ENCODE results near the gene COL5A1.

COL5A1 gene

DNA sequence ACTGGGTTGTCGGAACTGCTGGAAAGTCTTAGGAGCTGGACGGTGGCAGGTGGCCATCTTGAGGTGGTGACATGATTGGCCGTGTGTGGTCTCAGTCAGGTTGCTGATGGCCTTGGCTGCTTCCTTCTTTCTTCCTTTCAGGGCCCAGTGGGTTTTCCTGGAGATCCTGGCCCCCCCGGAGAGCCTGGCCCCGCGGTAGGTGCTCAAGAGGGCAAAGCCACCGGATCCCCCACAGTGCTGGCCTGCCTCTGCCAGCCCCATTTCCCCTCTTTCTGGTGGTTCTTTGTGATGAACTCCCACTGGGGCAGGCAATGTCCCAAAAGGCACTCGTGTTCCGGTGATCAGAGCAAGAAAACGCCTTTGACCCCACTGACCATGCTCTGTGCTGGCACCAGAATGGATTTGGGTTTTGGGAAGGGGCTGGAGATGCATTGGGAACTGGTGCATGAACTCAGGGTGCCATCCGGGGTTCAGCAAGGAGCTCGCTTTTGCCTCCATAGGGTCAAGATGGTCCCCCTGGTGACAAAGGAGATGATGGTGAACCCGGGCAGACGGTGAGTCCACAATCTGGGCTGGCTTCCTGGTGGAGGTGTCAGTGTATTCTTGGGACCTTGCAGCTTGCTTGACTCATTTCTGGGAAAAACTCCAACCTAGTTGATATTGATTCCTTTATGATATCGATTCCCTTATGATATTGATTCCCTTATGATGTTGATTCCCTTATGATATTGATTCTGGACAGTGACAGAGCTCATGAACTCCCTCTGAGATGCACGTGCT, 174.0 kb downstream of the COL5A1 start:
- H3K9me3 ChIP-seq (ENCODE audit: control insufficient read depth, low read length) = no peaks in the 10 kb centered on the region
- peaks cover 30% of the 10 kb centered on the region for H3K4me1 ChIP-seq (ENCODE audit: control insufficient read depth, insufficient read depth, low read length)
- H3K4me3 ChIP-seq (ENCODE audit: low read length) = no peak overlapping the region
- no peaks in the 10 kb centered on the region for H3K27me3 ChIP-seq (replicated peaks; ENCODE audit: control insufficient read depth, insufficient read depth, low read length)
- no peak for DNase-seq (ENCODE audit: low read depth)
- no peak overlapping the region for H3K9ac ChIP-seq (ENCODE audit: low read length)
- peaks cover 92% of the 10 kb centered on the region for H3K36me3 ChIP-seq (ENCODE audit: control insufficient read depth, insufficient read depth, low read length, severe bottlenecking)

DNA sequence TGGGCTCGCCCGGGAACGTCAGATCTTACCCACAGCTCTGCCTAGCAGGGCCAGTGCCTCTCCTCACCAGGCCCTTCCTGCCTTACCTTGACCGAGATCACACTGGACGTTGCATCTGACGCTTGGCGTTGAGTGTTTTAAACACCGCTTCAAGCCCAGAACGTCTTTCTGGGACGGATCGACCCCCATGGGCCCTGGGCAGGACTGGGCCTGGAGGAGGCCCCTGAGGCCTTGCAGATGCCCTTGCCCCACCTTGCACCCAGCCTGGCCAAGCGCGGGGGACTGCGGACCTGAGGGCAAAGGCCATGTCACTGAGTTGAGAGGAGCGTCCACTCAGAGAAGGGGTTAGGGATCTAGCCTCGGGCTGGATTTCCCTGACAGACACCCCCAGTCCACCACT, 174.7 kb downstream of the COL5A1 start:
- Histone ChIP-seq H3K36me3 (ENCODE audit: control insufficient read depth, insufficient read depth, low read length, severe bottlenecking) (peaks cover 93% of the 10 kb centered on the region), H3K9ac (ENCODE audit: low read length) (no peak overlapping the region), H3K9me3 (ENCODE audit: control insufficient read depth, low read length) (no peaks in the 10 kb centered on the region), H3K4me1 (ENCODE audit: control insufficient read depth, insufficient read depth, low read length) (peaks cover 24% of the 10 kb centered on the region), H3K4me3 (ENCODE audit: low read length) (no peak overlapping the region), H3K27me3 (replicated peaks; ENCODE audit: control insufficient read depth, insufficient read depth, low read length) (no peaks in the 10 kb centered on the region)
- DNase-seq (ENCODE audit: low read depth) = no peak

DNA sequence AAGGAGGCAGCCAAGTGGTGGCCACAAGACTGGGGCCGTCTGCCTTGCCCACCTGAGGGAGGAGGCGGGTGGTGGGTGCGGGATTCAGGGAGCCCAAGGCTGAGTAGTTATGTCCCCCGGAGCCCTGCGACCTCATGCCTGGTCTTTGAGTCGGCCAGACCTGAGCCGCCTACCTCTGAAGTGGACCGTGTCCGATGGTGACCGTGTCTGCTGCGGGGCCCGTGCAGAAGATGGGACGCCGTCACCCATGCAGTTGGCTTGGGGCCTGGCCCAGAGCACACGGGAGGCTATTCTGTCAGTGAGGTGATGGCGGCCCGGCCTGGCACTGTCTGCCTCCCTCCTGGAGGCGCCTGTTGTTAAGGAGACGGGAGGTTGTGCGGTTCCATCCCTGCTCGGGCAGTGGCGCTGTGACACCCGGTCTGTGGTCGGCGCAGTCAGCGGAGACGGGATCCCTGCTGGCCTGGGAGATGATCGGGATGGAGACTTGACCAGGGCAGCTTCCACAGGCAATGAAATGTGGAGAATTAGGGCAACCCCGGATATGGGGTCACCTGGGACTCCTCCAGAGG, 176.5 kb downstream of the COL5A1 start:
- Histone ChIP-seq H3K9me3 (ENCODE audit: control insufficient read depth, low read length) (no peaks in the 10 kb centered on the region), H3K9ac (ENCODE audit: low read length) (no peak overlapping the region), H3K4me1 (ENCODE audit: control insufficient read depth, insufficient read depth, low read length) (peaks cover 7% of the 10 kb centered on the region), H3K4me3 (ENCODE audit: low read length) (no peak overlapping the region), H3K36me3 (ENCODE audit: control insufficient read depth, insufficient read depth, low read length, severe bottlenecking) (peaks cover 97% of the 10 kb centered on the region), H3K27me3 (replicated peaks; ENCODE audit: control insufficient read depth, insufficient read depth, low read length) (no peaks in the 10 kb centered on the region)
- DNase-seq (ENCODE audit: low read depth) = no peak

DNA sequence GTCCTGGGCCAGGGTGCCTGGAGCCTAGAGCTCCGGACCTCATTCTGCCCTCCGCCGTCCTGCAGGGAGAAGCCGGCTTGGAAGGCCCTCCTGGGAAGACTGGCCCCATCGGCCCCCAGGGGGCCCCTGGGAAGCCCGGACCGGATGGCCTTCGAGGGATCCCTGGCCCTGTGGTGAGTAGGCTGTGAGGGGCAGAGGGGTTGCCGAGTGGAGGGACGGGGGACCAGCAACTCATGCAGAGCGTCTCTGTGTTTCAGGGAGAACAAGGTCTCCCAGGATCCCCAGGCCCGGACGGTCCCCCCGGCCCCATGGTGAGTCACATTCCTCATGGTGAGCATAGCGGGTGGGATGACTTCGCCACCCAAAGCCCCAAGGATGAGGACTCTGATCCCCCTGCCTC, 177.0 kb downstream of the COL5A1 start:
- H3K9ac ChIP-seq (ENCODE audit: low read length) = no peak overlapping the region
- peaks cover 5% of the 10 kb centered on the region for H3K4me1 ChIP-seq (ENCODE audit: control insufficient read depth, insufficient read depth, low read length)
- H3K4me3 ChIP-seq (ENCODE audit: low read length) = no peak overlapping the region
- H3K27me3 ChIP-seq (replicated peaks; ENCODE audit: control insufficient read depth, insufficient read depth, low read length) = no peaks in the 10 kb centered on the region
- H3K9me3 ChIP-seq (ENCODE audit: control insufficient read depth, low read length) = no peaks in the 10 kb centered on the region
- H3K36me3 ChIP-seq (ENCODE audit: control insufficient read depth, insufficient read depth, low read length, severe bottlenecking) = peaks cover 97% of the 10 kb centered on the region
- DNase-seq (ENCODE audit: low read depth) = no peak

DNA sequence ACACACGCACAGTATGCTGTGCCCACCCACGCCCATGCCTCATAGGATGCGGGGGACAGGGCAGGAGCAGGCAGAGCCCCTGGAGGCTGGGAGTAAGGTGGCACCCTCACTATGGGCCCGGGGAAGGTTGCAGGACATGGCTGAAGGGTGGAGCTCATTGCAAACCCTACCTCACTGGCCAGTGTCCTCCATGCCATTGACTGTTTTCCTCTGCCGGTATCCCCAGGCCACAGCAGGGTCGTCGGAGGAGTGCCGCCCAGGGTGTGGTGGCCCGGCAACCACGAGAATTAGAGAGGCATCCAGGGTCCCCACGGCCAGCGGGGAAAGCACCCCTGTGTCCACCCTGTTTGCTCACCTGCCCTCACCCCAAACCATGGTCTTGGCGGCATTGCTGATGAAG, 179.3 kb downstream of the COL5A1 start:
- no peak overlapping the region for H3K9ac ChIP-seq (ENCODE audit: low read length)
- H3K4me1 ChIP-seq (ENCODE audit: control insufficient read depth, insufficient read depth, low read length) = no peaks in the 10 kb centered on the region
- DNase-seq (ENCODE audit: low read depth) = no peak
- peaks cover 98% of the 10 kb centered on the region for H3K36me3 ChIP-seq (ENCODE audit: control insufficient read depth, insufficient read depth, low read length, severe bottlenecking)
- no peaks in the 10 kb centered on the region for H3K9me3 ChIP-seq (ENCODE audit: control insufficient read depth, low read length)
- no peak overlapping the region for H3K4me3 ChIP-seq (ENCODE audit: low read length)
- no peaks in the 10 kb centered on the region for H3K27me3 ChIP-seq (replicated peaks; ENCODE audit: control insufficient read depth, insufficient read depth, low read length)

DNA sequence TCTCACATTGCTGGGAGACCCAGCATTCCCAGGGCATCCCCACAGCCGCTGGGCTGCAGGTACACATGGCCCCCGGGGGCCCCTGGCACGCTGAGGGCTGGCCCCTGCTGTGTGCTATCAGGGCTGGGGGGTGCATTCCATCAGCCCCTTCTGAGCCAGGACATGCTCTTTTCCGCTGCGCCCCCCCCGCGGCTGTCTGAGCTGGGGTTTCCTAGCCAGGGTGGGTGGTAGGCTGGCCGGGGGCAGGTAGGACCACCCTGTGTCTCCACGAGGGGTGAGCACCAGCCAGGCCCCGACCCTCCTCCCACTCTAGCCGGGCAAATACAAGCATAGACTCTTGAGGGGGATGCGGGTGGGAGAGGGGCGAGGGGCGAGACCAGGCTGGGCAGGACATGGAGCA, 180.9 kb downstream of the COL5A1 start:
- no peak for DNase-seq (ENCODE audit: low read depth)
- Histone ChIP-seq H3K27me3 (replicated peaks; ENCODE audit: control insufficient read depth, insufficient read depth, low read length) (no peaks in the 10 kb centered on the region), H3K9ac (ENCODE audit: low read length) (no peak overlapping the region), H3K36me3 (ENCODE audit: control insufficient read depth, insufficient read depth, low read length, severe bottlenecking) (peaks cover 98% of the 10 kb centered on the region), H3K4me1 (ENCODE audit: control insufficient read depth, insufficient read depth, low read length) (no peaks in the 10 kb centered on the region), H3K9me3 (ENCODE audit: control insufficient read depth, low read length) (no peaks in the 10 kb centered on the region), H3K4me3 (ENCODE audit: low read length) (no peak overlapping the region)

DNA sequence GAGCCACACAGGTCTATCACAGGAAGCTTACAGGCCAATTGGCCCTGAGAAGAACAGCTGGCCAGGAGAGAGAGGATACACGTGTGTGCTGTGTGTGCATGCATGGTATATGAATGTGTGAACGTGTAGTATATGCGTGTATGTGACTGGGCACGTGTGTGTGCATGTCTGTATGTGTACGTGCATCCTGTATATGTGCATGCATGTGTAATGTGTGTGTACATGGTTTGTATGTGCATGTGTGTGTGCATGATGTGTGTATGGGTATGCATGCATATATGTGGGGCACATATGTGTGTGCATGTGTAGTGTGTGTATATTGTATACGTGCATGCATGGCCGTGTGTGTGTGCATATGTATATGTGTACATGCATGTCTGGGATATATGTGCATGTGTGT, 182.0 kb downstream of the COL5A1 start:
- no peak for DNase-seq (ENCODE audit: low read depth)
- no peaks in the 10 kb centered on the region for H3K4me1 ChIP-seq (ENCODE audit: control insufficient read depth, insufficient read depth, low read length)
- no peaks in the 10 kb centered on the region for H3K27me3 ChIP-seq (replicated peaks; ENCODE audit: control insufficient read depth, insufficient read depth, low read length)
- H3K4me3 ChIP-seq (ENCODE audit: low read length) = no peak overlapping the region
- H3K36me3 ChIP-seq (ENCODE audit: control insufficient read depth, insufficient read depth, low read length, severe bottlenecking) = peaks cover 97% of the 10 kb centered on the region
- H3K9me3 ChIP-seq (ENCODE audit: control insufficient read depth, low read length) = no peaks in the 10 kb centered on the region
- no peak overlapping the region for H3K9ac ChIP-seq (ENCODE audit: low read length)

DNA sequence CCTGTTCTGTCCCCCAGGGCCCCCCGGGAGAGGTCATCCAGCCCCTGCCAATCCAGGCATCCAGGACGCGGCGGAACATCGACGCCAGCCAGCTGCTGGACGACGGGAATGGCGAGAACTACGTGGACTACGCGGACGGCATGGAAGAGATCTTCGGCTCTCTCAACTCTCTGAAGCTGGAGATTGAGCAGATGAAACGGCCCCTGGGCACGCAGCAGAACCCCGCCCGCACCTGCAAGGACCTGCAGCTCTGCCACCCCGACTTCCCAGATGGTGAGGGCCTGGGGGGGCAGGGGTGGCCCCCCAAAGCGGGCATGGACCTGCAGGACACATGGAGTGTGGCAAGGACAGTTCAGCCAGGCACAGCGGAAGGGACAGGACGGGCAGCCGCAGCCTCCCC, 183.0 kb downstream of the COL5A1 start:
- Histone ChIP-seq H3K4me3 (ENCODE audit: low read length) (no peak overlapping the region), H3K36me3 (ENCODE audit: control insufficient read depth, insufficient read depth, low read length, severe bottlenecking) (peaks cover 95% of the 10 kb centered on the region), H3K4me1 (ENCODE audit: control insufficient read depth, insufficient read depth, low read length) (no peaks in the 10 kb centered on the region), H3K27me3 (replicated peaks; ENCODE audit: control insufficient read depth, insufficient read depth, low read length) (no peaks in the 10 kb centered on the region), H3K9me3 (ENCODE audit: control insufficient read depth, low read length) (no peaks in the 10 kb centered on the region), H3K9ac (ENCODE audit: low read length) (no peak overlapping the region)
- no peak for DNase-seq (ENCODE audit: low read depth)

DNA sequence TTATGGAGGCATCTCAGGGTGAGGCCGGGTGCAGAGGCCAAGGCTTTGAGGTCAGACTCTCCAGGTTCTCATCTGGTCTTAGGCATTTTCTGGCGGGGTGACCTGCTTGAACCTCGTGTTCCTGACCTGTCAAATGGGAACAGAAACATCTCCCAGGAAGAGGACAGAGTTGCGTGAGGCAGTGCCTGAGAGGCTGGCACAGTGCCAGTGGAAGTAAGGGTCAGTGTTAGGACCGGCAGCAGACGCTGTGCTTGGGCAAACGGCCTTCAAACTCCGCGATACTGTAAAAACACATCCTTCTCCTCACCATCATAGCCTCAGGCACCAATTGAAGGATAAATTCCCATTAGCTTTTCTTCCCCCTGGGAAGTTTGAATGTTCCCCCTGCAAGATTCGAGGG, 183.4 kb downstream of the COL5A1 start:
- DNase-seq (ENCODE audit: low read depth) = no peak

DNA sequence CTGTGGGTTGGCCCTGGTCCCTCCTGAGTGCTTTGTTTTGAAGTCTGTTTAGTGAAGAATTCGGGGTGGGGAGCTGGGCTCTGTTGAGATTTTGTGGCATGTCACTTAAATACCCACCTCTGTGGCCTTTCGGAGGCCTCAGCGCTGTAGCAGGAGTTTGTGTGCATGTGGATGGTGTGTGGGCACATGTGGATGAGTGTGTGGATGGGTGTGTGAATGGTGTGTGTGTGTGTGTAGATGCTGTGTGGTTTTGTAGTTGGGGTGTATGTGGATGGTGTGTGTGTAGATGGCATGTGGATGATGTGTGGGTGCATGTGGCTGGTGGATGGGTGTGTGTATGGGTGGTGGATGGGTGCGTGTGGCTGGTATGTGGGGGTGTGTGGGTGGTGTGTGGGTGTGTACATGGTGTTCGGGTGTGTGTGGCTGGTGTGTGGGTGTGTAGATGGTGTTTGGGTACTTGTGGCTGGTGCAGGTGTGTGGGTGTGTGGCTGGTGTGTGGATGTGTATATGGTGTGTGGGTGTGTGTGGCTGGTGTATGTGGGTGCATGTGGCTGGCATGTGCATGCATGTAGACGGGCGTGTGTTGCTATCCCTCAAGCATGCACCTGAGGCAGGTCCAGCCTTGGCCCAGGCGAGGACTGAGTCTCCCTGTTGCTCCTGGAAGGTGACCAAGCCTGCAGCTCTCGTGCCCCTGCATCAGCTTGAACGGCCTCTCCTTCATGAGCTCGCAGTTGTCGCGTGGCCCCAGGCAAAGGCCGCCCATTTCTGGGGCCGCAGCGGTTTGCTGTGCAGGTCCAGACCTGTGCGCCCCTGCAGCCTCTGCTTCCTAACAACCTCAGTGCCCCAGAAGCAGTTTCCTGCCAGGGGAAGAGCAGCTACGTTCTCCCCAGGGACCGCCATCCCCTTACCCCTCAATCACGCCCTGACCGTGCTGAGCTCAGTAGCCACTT, 185.0 kb downstream of the COL5A1 start:
- H3K9me3 ChIP-seq (ENCODE audit: control insufficient read depth, low read length) = no peaks in the 10 kb centered on the region
- no peak for DNase-seq (ENCODE audit: low read depth)
- peaks cover 95% of the 10 kb centered on the region for H3K36me3 ChIP-seq (ENCODE audit: control insufficient read depth, insufficient read depth, low read length, severe bottlenecking)

More for the DNA sequence above, 183.4 kb downstream of the COL5A1 start:
- no peaks in the 10 kb centered on the region for H3K9me3 ChIP-seq (ENCODE audit: control insufficient read depth, low read length)
- H3K9ac ChIP-seq (ENCODE audit: low read length) = no peak overlapping the region
- H3K36me3 ChIP-seq (ENCODE audit: control insufficient read depth, insufficient read depth, low read length, severe bottlenecking) = peaks cover 95% of the 10 kb centered on the region
- H3K27me3 ChIP-seq (replicated peaks; ENCODE audit: control insufficient read depth, insufficient read depth, low read length) = no peaks in the 10 kb centered on the region
- H3K4me1 ChIP-seq (ENCODE audit: control insufficient read depth, insufficient read depth, low read length) = no peaks in the 10 kb centered on the region
- no peak overlapping the region for H3K4me3 ChIP-seq (ENCODE audit: low read length)

DNA sequence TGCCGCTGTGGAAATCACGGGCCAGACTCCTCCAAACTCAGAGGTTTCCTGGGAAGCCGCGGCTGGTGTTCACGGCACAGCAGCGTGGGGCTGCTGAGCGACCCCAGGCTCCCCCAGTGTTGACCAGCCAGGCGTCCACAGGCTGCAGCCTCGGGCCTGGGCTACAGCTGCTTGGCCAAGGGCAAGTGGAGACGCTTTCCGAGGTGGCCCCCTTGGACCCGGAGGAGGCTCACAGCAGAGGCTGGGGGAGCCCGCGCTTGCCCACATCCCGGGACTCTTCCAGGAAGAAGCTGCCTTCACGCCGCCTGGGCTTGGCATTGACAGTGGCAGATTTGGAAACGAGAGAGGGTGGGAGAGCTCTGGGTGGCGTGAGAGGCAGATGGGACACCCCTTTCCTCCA, 186.0 kb downstream of the COL5A1 start:
- Histone ChIP-seq H3K36me3 (ENCODE audit: control insufficient read depth, insufficient read depth, low read length, severe bottlenecking) (peaks cover 94% of the 10 kb centered on the region), H3K4me1 (ENCODE audit: control insufficient read depth, insufficient read depth, low read length) (no peaks in the 10 kb centered on the region), H3K4me3 (ENCODE audit: low read length) (no peak overlapping the region), H3K27me3 (replicated peaks; ENCODE audit: control insufficient read depth, insufficient read depth, low read length) (no peaks in the 10 kb centered on the region), H3K9me3 (ENCODE audit: control insufficient read depth, low read length) (no peaks in the 10 kb centered on the region), H3K9ac (ENCODE audit: low read length) (no peak overlapping the region)
- DNase-seq (ENCODE audit: low read depth) = no peak

More for the DNA sequence above, 185.0 kb downstream of the COL5A1 start:
- Histone ChIP-seq H3K27me3 (replicated peaks; ENCODE audit: control insufficient read depth, insufficient read depth, low read length) (no peaks in the 10 kb centered on the region), H3K4me1 (ENCODE audit: control insufficient read depth, insufficient read depth, low read length) (no peaks in the 10 kb centered on the region), H3K4me3 (ENCODE audit: low read length) (no peak overlapping the region), H3K9ac (ENCODE audit: low read length) (no peak overlapping the region)

Data from adipocyte (in vitro differentiated cells).